WTC11 (cell line): Measurements from ENCODE around the gene ZNF286A. TPM values are rescaled to one million over a fixed set of nuclear protein-coding genes. Genes with fewer than 3 reads are reported as not detected.

ENCODE experiments used
- ATAC-seq: fragments of 200-7000 bp; cut with Tn5 transposase; 2 replicates; pipeline ENCODE4 v1.10.0; 2021; ENCODE audit warnings: mild to moderate bottlenecking, moderate library complexity
- CTCF ChIA-PET: fragments of 300-600 bp; sonication (Branson Sonifier 250); formaldehyde crosslinking; loops from one replicate; lab custom pipeline; 2021; ENCODE audit warnings: antibody characterized with exemption; lab: Charles Lee
- POLR2A ChIA-PET: fragments of 350-600 bp; sonication (Branson Sonifier 250); formaldehyde crosslinking; loops from one replicate; lab custom pipeline; 2021; ENCODE audit warnings: antibody characterized with exemption; lab: Charles Lee
- DNase-seq: peaks from one replicate; pipeline ENCODE4 v3.0.0; 2021; ENCODE audit warnings: low spot score
- H3K27ac Mint-ChIP-seq: 2 replicates; pipeline ENCODE4 v1.8.0; 2021; ENCODE audit warnings: mixed read lengths
- H3K27me3 Mint-ChIP-seq: 2 replicates; pipeline ENCODE4 v1.8.0; 2021; ENCODE audit warnings: low read depth, mild to moderate bottlenecking, moderate library complexity, mixed read lengths
- H3K36me3 Mint-ChIP-seq: 2 replicates; pipeline ENCODE4 v1.8.0; 2021; ENCODE audit warnings: mixed read lengths
- H3K4me1 Mint-ChIP-seq: 2 replicates; pipeline ENCODE4 v1.8.0; 2022; ENCODE audit warnings: mixed read lengths
- H3K4me3 Mint-ChIP-seq: 2 replicates; pipeline ENCODE4 v1.8.0; 2021; ENCODE audit warnings: mild to moderate bottlenecking, moderate library complexity, mixed read lengths
- H3K9me3 Mint-ChIP-seq: 2 replicates; pipeline ENCODE4 v1.8.0; 2021; ENCODE audit warnings: mixed read lengths
- ERG ChIP-seq: fragments of 250-450 bp; sonication (Bioruptor Pico); IDR thresholded peaks from 2 replicates; pipeline ENCODE4 v1.8.0; 2021; ENCODE audit warnings: mild to moderate bottlenecking
- GABPB1 ChIP-seq: sonication (generic); formaldehyde crosslinking; IDR thresholded peaks from 2 replicates; pipeline ENCODE4 v1.8.1; 2023; ENCODE audit warnings: mild to moderate bottlenecking, missing genetic modification reagents
- GRHL2 ChIP-seq: fragments of 250-450 bp; sonication (Bioruptor Pico); IDR thresholded peaks from 2 replicates; pipeline ENCODE4 v1.8.0; 2022; ENCODE audit warnings: mild to moderate bottlenecking, moderate library complexity; ENCODE audit not compliant: insufficient replicate concordance, severe bottlenecking
- IRF1 ChIP-seq: sonication (generic); formaldehyde crosslinking; IDR thresholded peaks from 2 replicates; pipeline ENCODE4 v1.8.0; 2023; ENCODE audit warnings: missing genetic modification reagents
- NR1H2 ChIP-seq: sonication (generic); formaldehyde crosslinking; IDR thresholded peaks from 2 replicates; pipeline ENCODE4 v1.9.0; 2021; ENCODE audit warnings: mild to moderate bottlenecking, moderate library complexity, missing genetic modification reagents
- SOX15 ChIP-seq: fragments of 250-450 bp; sonication (Bioruptor Pico); IDR thresholded peaks from 2 replicates; pipeline ENCODE4 v1.9.0; 2021; ENCODE audit warnings: mild to moderate bottlenecking
- SP1 ChIP-seq: sonication (generic); formaldehyde crosslinking; conservative IDR thresholded peaks from 2 replicates; pipeline ENCODE4 v1.8.1; 2022; ENCODE audit warnings: missing genetic modification reagents
- ZBTB21 ChIP-seq: sonication (generic); formaldehyde crosslinking; IDR thresholded peaks from 2 replicates; pipeline ENCODE4 v1.8.1; 2023; ENCODE audit warnings: mild to moderate bottlenecking, missing genetic modification reagents, borderline replicate concordance
- ZNF281 ChIP-seq: sonication (generic); formaldehyde crosslinking; IDR thresholded peaks from 2 replicates; pipeline ENCODE4 v1.8.0; 2023; ENCODE audit warnings: mild to moderate bottlenecking, missing genetic modification reagents
- total RNA-seq: library from RNA; stranded (reverse); gene quantifications from 3 replicates; pipeline ENCODE4 v1.2.3, GENCODE V29; 2021
- TF ChIP-seq, protein P1 (sequence below): sonication (generic); formaldehyde crosslinking; IDR thresholded peaks from 2 replicates; pipeline ENCODE4 v1.8.0; 2022; ENCODE audit warnings: mild to moderate bottlenecking, missing genetic modification reagents
- TF ChIP-seq, protein P2 (sequence below): sonication (generic); formaldehyde crosslinking; IDR thresholded peaks from 2 replicates; pipeline ENCODE4 v1.8.1; 2022; ENCODE audit warnings: mild to moderate bottlenecking, moderate library complexity, missing genetic modification reagents
- TF ChIP-seq, protein P3 (sequence below): sonication (generic); formaldehyde crosslinking; IDR thresholded peaks from 2 replicates; pipeline ENCODE4 v1.8.0; 2022; ENCODE audit warnings: missing genetic modification reagents

Gene ZNF286A
- total RNA-seq, 1 experiment from 2014 or later: 83.6 TPM

- Mint-ChIP-seq H3K36me3 (peaks cover 33% of the 10 kb centered on the region), H3K27ac (no peak overlapping the region; the same call in 1 of the 2 replicates), H3K27me3 (no peaks in the 10 kb centered on the region), H3K4me1 (peaks cover 18% of the 10 kb centered on the region), H3K9me3 (no peaks in the 10 kb centered on the region), H3K4me3 (no peak overlapping the region)
- POLR2A ChIA-PET: no interaction called here
- no peak for DNase-seq
- peak; percentile 38; the same call in 1 of the 2 replicates for ATAC-seq
- CTCF ChIA-PET: no interaction called here
- TF ChIP-seq ZBTB21 (CRISPR knock-in tag) (no peak), SOX15 (CRISPR knock-in tag) (no peak), GABPB1 (CRISPR knock-in tag) (no peak)
These were observed 39.9 kb upstream of the ZNF286A start for GRCh38 chr17:15659663-15660062.

- DNase-seq (no peak), ATAC-seq (no peak)
- CTCF ChIA-PET: no interaction called here
- no peaks in the 10 kb centered on the region for H3K9me3 Mint-ChIP-seq
- H3K36me3 Mint-ChIP-seq: peaks cover 33% of the 10 kb centered on the region
- H3K4me1 Mint-ChIP-seq: peaks cover 14% of the 10 kb centered on the region
- no peak overlapping the region for H3K4me3 Mint-ChIP-seq
- no peak overlapping the region for H3K27ac Mint-ChIP-seq
- H3K27me3 Mint-ChIP-seq: no peaks in the 10 kb centered on the region
- POLR2A ChIA-PET: no interaction called here
- TF ChIP-seq ERG (CRISPR knock-in tag) (no peak), GRHL2 (CRISPR knock-in tag) (no peak), ZNF281 (CRISPR knock-in tag) (no peak), IRF1 (CRISPR knock-in tag) (no peak), SP1 (CRISPR knock-in tag) (no peak), NR1H2 (CRISPR knock-in tag) (no peak)
- TF ChIP-seq, protein P1, sequence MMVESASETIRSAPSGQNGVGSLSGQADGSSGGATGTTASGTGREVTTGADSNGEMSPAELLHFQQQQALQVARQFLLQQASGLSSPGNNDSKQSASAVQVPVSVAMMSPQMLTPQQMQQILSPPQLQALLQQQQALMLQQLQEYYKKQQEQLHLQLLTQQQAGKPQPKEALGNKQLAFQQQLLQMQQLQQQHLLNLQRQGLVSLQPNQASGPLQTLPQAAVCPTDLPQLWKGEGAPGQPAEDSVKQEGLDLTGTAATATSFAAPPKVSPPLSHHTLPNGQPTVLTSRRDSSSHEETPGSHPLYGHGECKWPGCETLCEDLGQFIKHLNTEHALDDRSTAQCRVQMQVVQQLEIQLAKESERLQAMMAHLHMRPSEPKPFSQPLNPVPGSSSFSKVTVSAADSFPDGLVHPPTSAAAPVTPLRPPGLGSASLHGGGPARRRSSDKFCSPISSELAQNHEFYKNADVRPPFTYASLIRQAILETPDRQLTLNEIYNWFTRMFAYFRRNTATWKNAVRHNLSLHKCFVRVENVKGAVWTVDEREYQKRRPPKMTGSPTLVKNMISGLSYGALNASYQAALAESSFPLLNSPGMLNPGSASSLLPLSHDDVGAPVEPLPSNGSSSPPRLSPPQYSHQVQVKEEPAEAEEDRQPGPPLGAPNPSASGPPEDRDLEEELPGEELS (CRISPR knock-in tag): no peak
- TF ChIP-seq, protein P2, sequence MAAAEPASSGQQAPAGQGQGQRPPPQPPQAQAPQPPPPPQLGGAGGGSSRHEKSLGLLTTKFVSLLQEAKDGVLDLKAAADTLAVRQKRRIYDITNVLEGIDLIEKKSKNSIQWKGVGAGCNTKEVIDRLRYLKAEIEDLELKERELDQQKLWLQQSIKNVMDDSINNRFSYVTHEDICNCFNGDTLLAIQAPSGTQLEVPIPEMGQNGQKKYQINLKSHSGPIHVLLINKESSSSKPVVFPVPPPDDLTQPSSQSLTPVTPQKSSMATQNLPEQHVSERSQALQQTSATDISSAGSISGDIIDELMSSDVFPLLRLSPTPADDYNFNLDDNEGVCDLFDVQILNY: no peak
- TF ChIP-seq, protein P3, sequence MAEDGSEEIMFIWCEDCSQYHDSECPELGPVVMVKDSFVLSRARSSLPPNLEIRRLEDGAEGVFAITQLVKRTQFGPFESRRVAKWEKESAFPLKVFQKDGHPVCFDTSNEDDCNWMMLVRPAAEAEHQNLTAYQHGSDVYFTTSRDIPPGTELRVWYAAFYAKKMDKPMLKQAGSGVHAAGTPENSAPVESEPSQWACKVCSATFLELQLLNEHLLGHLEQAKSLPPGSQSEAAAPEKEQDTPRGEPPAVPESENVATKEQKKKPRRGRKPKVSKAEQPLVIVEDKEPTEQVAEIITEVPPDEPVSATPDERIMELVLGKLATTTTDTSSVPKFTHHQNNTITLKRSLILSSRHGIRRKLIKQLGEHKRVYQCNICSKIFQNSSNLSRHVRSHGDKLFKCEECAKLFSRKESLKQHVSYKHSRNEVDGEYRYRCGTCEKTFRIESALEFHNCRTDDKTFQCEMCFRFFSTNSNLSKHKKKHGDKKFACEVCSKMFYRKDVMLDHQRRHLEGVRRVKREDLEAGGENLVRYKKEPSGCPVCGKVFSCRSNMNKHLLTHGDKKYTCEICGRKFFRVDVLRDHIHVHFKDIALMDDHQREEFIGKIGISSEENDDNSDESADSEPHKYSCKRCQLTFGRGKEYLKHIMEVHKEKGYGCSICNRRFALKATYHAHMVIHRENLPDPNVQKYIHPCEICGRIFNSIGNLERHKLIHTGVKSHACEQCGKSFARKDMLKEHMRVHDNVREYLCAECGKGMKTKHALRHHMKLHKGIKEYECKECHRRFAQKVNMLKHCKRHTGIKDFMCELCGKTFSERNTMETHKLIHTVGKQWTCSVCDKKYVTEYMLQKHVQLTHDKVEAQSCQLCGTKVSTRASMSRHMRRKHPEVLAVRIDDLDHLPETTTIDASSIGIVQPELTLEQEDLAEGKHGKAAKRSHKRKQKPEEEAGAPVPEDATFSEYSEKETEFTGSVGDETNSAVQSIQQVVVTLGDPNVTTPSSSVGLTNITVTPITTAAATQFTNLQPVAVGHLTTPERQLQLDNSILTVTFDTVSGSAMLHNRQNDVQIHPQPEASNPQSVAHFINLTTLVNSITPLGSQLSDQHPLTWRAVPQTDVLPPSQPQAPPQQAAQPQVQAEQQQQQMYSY (CRISPR knock-in tag): no peak
These were observed 39.5 kb upstream of the ZNF286A start for GRCh38 chr17:15660077-15660476.
